Natural killer cell (primary cell): ENCODE results near the gene NKD1. TPM values are rescaled to one million over a fixed set of nuclear protein-coding genes. Genes with fewer than 3 reads are reported as not detected.

Experiments used
- ATAC-seq, 3 donors: fragments of 150-1000 bp in 2 of 3; fragments of 200-7000 bp in 1 of 3; cut with Tn5 transposase; 1 replicate in 1 of 3; 2 replicates in 2 of 3; pipeline ENCODE4 v1.10.0; 2021; ENCODE audit warnings: mild to moderate bottlenecking in 2 of 3, moderate library complexity in 2 of 3
- DNase-seq, 2 donors: peaks; one replicate each; pipeline versions ENCODE4 v3.0.0 to v3.0.0-alpha.2; 2013 to 2021; ENCODE audit warnings: mixed read lengths in 1 of 2
- H3K27ac ChIP-seq: one replicate; pipeline ENCODE4 v1.5.1; 2013; ENCODE audit warnings: mild to moderate bottlenecking, low read length
- H3K27me3 ChIP-seq: one replicate; pipeline ENCODE4 v1.6.1; 2013; ENCODE audit warnings: low read length; ENCODE audit not compliant: control insufficient read depth, insufficient read depth
- H3K36me3 ChIP-seq: one replicate; pipeline ENCODE4 v1.6.1; 2013; ENCODE audit warnings: low read length; ENCODE audit not compliant: control insufficient read depth, insufficient read depth
- H3K4me1 ChIP-seq: one replicate; pipeline ENCODE4 v1.6.1; 2013; ENCODE audit warnings: low read length; ENCODE audit not compliant: control insufficient read depth, insufficient read depth
- H3K4me3 ChIP-seq: one replicate; pipeline ENCODE4 v1.5.1; 2013; ENCODE audit warnings: low read length
- H3K9me3 ChIP-seq: one replicate; pipeline ENCODE4 v1.6.1; 2013; ENCODE audit warnings: low read length; ENCODE audit not compliant: control insufficient read depth, insufficient read depth
- H3K27ac Mint-ChIP-seq, 2 donors: one replicate each; pipeline ENCODE4 v1.8.0; 2022; ENCODE audit warnings: mild to moderate bottlenecking in 2 of 2, mixed read lengths in 2 of 2, moderate library complexity in 1 of 2
- H3K27me3 Mint-ChIP-seq, 2 donors: one replicate each; pipeline ENCODE4 v1.8.0; 2022; ENCODE audit warnings: low read depth in 2 of 2, mixed read lengths in 2 of 2
- H3K36me3 Mint-ChIP-seq: one replicate; pipeline ENCODE4 v1.8.0; 2022; ENCODE audit warnings: mixed read lengths
- H3K4me1 Mint-ChIP-seq, 2 donors: one replicate each; pipeline ENCODE4 v1.8.0; 2022; ENCODE audit warnings: mixed read lengths in 2 of 2
- H3K4me3 Mint-ChIP-seq: one replicate; pipeline ENCODE4 v1.8.0; 2022; ENCODE audit warnings: mild to moderate bottlenecking, moderate library complexity, mixed read lengths
- H3K9me3 Mint-ChIP-seq, 2 donors: one replicate each; pipeline ENCODE4 v1.8.0; 2022; ENCODE audit warnings: mixed read lengths in 2 of 2
- WGBS: methylation state at CpG from one replicate; pipeline ENCODE4 v1.1.7; 2013; ENCODE audit warnings: missing lambda C conversion rate; ENCODE audit not compliant: insufficient coverage; 5-methylcytosine and 5-hydroxymethylcytosine counted together
- intact Hi-C: fragments of 100-400 bp; cut with micrococcal nuclease; formaldehyde crosslinking; loops from one replicate; pipeline ENCODE4 v1.14.2; 2022
- total RNA-seq, 4 donors: library from RNA; stranded (reverse); fragments of 120-200 nt in 1 of 4; gene quantifications; one replicate each; pipeline versions ENCODE4 v1.2.3 to v1.2.4, GENCODE V29; 2013 to 2022
- TF ChIP-seq, protein P1 (sequence below): fragments of 200-600 bp; IDR thresholded peaks from one replicate; pipeline ENCODE4 v1.8.0; 2022; ENCODE audit warnings: antibody characterized with exemption

NKD1 gene
- total RNA-seq, 3 donors from 2014 or later (not counting 1 experiment from before 2014, with no cell fraction given) = 0.75 to 1.5 (median 1.0) TPM

- ATAC-seq (no peak), DNase-seq (no peak)
- Histone ChIP-seq H3K27me3 (no peaks in the 10 kb centered on the region), H3K4me1 (no peaks in the 10 kb centered on the region), H3K4me3 (no peak overlapping the region), H3K36me3 (no peaks in the 10 kb centered on the region), H3K9me3 (no peaks in the 10 kb centered on the region), H3K27ac (no peak overlapping the region)
- H3K27ac Mint-ChIP-seq = no peak overlapping the region
- H3K27me3 Mint-ChIP-seq = peaks cover 28 to 60% of the 10 kb centered on the region in 2 donors
- TF ChIP-seq, protein P1, sequence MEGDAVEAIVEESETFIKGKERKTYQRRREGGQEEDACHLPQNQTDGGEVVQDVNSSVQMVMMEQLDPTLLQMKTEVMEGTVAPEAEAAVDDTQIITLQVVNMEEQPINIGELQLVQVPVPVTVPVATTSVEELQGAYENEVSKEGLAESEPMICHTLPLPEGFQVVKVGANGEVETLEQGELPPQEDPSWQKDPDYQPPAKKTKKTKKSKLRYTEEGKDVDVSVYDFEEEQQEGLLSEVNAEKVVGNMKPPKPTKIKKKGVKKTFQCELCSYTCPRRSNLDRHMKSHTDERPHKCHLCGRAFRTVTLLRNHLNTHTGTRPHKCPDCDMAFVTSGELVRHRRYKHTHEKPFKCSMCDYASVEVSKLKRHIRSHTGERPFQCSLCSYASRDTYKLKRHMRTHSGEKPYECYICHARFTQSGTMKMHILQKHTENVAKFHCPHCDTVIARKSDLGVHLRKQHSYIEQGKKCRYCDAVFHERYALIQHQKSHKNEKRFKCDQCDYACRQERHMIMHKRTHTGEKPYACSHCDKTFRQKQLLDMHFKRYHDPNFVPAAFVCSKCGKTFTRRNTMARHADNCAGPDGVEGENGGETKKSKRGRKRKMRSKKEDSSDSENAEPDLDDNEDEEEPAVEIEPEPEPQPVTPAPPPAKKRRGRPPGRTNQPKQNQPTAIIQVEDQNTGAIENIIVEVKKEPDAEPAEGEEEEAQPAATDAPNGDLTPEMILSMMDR = no peak
- intact Hi-C loops = no loop called here
- no peaks in the 10 kb centered on the region for H3K9me3 Mint-ChIP-seq
- no peaks in the 10 kb centered on the region for H3K36me3 Mint-ChIP-seq
- no peaks in the 10 kb centered on the region for H3K4me1 Mint-ChIP-seq
- no peak overlapping the region for H3K4me3 Mint-ChIP-seq
- WGBS = 96% methylated on average over 7 of the region's 7 CpGs
Observed at GRCh38 chr16:50523710-50524109, 24.5 kb upstream of the NKD1 start.

GRCh38 chr16:50525262-50525661, 22.9 kb upstream of the NKD1 start:
- Histone ChIP-seq H3K36me3 (no peaks in the 10 kb centered on the region), H3K9me3 (peaks cover 4% of the 10 kb centered on the region), H3K4me1 (no peaks in the 10 kb centered on the region), H3K27ac (no peak overlapping the region), H3K4me3 (no peak overlapping the region), H3K27me3 (no peaks in the 10 kb centered on the region)
- TF ChIP-seq, protein P1 = no peak
- no peaks in the 10 kb centered on the region for H3K9me3 Mint-ChIP-seq
- H3K27ac Mint-ChIP-seq = no peak overlapping the region
- H3K4me1 Mint-ChIP-seq = no peaks in the 10 kb centered on the region
- ATAC-seq (no peak), DNase-seq (no peak)
- 95% methylated on average over 3 of the region's 3 CpGs for WGBS
- no peak overlapping the region for H3K4me3 Mint-ChIP-seq
- no peaks in the 10 kb centered on the region for H3K36me3 Mint-ChIP-seq
- peaks cover 32 to 74% of the 10 kb centered on the region in 2 donors for H3K27me3 Mint-ChIP-seq
- intact Hi-C loops = no loop called here

DNA sequence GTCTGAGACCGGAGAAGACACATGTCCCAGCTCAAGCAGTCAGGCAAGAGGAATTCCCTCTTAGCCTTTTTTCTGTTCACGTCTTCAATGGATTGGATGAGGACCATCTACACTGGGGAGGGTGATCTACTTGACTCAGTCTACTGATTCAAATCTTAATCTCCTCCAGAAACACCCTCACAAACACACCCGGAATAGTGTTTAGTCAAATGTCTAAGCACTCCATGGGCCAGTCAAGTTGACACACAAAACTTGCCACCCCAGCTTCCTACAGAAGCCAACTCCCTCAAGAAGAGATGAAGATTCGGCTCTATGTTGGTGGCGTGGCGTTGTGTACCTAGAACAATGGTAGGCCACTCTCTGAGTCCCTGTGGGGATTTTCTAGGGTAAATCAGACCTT, 22.5 kb upstream of the NKD1 start:
- Histone ChIP-seq H3K27ac (no peak overlapping the region), H3K4me3 (no peak overlapping the region), H3K9me3 (peaks cover 4% of the 10 kb centered on the region), H3K27me3 (no peaks in the 10 kb centered on the region), H3K4me1 (no peaks in the 10 kb centered on the region), H3K36me3 (no peaks in the 10 kb centered on the region)
- no peak overlapping the region for H3K4me3 Mint-ChIP-seq
- no peak overlapping the region for H3K27ac Mint-ChIP-seq
- H3K9me3 Mint-ChIP-seq = no peaks in the 10 kb centered on the region
- WGBS = 95% methylated on average over 6 of the region's 6 CpGs
- DNase-seq = no peak
- no peaks in the 10 kb centered on the region for H3K4me1 Mint-ChIP-seq
- TF ChIP-seq, protein P1 = no peak
- H3K36me3 Mint-ChIP-seq = no peaks in the 10 kb centered on the region
- intact Hi-C loops = no loop called here
- no peak for ATAC-seq
- peaks cover 33 to 77% of the 10 kb centered on the region in 2 donors for H3K27me3 Mint-ChIP-seq

- whole genome bisulfite sequencing = 77% methylated on average over 4 of the region's 4 CpGs
- no peaks in the 10 kb centered on the region for H3K4me1 Mint-ChIP-seq
- Histone ChIP-seq H3K27me3 (no peaks in the 10 kb centered on the region), H3K4me3 (no peak overlapping the region), H3K36me3 (no peaks in the 10 kb centered on the region), H3K4me1 (no peaks in the 10 kb centered on the region), H3K27ac (no peak overlapping the region), H3K9me3 (peaks cover 4% of the 10 kb centered on the region)
- TF ChIP-seq, protein P1 = no peak
- H3K27ac Mint-ChIP-seq = no peak overlapping the region
- H3K4me3 Mint-ChIP-seq = no peak overlapping the region
- no peak for ATAC-seq
- H3K9me3 Mint-ChIP-seq = no peaks in the 10 kb centered on the region
- H3K27me3 Mint-ChIP-seq = peaks cover 29 to 75% of the 10 kb centered on the region in 2 donors
- no peaks in the 10 kb centered on the region for H3K36me3 Mint-ChIP-seq
- intact Hi-C loops = no loop called here
- no peak for DNase-seq
Observed at GRCh38 chr16:50526249-50526648, 21.9 kb upstream of the NKD1 start.
